HepG2 (cell line): ENCODE measurements around the gene BRMS1. TPM values are rescaled to one million over a fixed set of nuclear protein-coding genes. Genes with fewer than 3 reads are reported as not detected.
A peak's percentile ranks its signal among the peaks of the same experiment; 100 is the strongest.

ENCODE experiments used
- HMG20B ChIP-seq: conservative IDR thresholded peaks from 2 replicates; pipeline ENCODE4 v1.6.1; 2016; ENCODE audit warnings: missing genetic modification reagents, missing compliant biosample characterization
- HNRNPLL ChIP-seq: fragments of 200-400 bp; formaldehyde crosslinking; IDR thresholded peaks from 2 replicates; pipeline ENCODE4 v1.6.1; 2017; ENCODE audit warnings: mild to moderate bottlenecking, low read depth, low read length; ENCODE audit not compliant: poor library complexity, severe bottlenecking
- KAT8 ChIP-seq: IDR thresholded peaks from 2 replicates; pipeline ENCODE4 v1.6.1; 2016; ENCODE audit warnings: missing genetic modification reagents, missing compliant biosample characterization
- KLF16 ChIP-seq, 2 experiments: sonication (generic) in 1 of 2; formaldehyde crosslinking in 1 of 2; IDR thresholded peaks; 2 replicates each; pipeline versions ENCODE4 v1.6.1 to v1.8.0; 2016 to 2023; ENCODE audit warnings: missing genetic modification reagents in 2 of 2, missing compliant biosample characterization in 1 of 2
- MEIS1 ChIP-seq: sonication (generic); formaldehyde crosslinking; IDR thresholded peaks from 2 replicates; pipeline ENCODE4 v1.9.0; 2021; ENCODE audit warnings: mild to moderate bottlenecking, missing genetic modification reagents, moderate library complexity, borderline replicate concordance
- RBFOX2 ChIP-seq: fragments of 200-400 bp; formaldehyde crosslinking; IDR thresholded peaks from 2 replicates; pipeline ENCODE4 v1.6.1; 2017; ENCODE audit warnings: low read depth, mild to moderate bottlenecking, low read length
- RELA ChIP-seq: sonication (generic); formaldehyde crosslinking; IDR thresholded peaks from 2 replicates; pipeline ENCODE4 v1.4.0; 2020; ENCODE audit warnings: missing genetic modification reagents
- RFX3 ChIP-seq: IDR thresholded peaks from 2 replicates; pipeline ENCODE4 v1.6.1; 2016; ENCODE audit warnings: missing biosample characterization, missing genetic modification reagents
- SATB2 ChIP-seq: sonication (generic); formaldehyde crosslinking; IDR thresholded peaks from 2 replicates; pipeline ENCODE4 v1.5.0; 2020; ENCODE audit warnings: missing genetic modification reagents
- SMARCC2 ChIP-seq: fragments of 450-650 bp; IDR thresholded peaks from 2 replicates; pipeline ENCODE4 v1.6.1; 2017; ENCODE audit warnings: antibody characterized with exemption, mild to moderate bottlenecking
- SNRNP70 ChIP-seq: fragments of 200-400 bp; formaldehyde crosslinking; IDR thresholded peaks from 2 replicates; pipeline ENCODE4 v1.6.1; 2017; ENCODE audit warnings: mild to moderate bottlenecking, low read depth, low read length, moderate library complexity
- ZNF256 ChIP-seq: sonication (generic); formaldehyde crosslinking; conservative IDR thresholded peaks from 2 replicates; pipeline ENCODE4 v1.4.0; 2020; ENCODE audit warnings: missing genetic modification reagents
- ZNF446 ChIP-seq: sonication (generic); formaldehyde crosslinking; IDR thresholded peaks from 2 replicates; pipeline ENCODE4 v1.5.0; 2020; ENCODE audit warnings: mild to moderate bottlenecking, missing genetic modification reagents
- ZNF563 ChIP-seq: sonication (generic); formaldehyde crosslinking; IDR thresholded peaks from 2 replicates; pipeline ENCODE4 v1.8.0; 2022; ENCODE audit warnings: mild to moderate bottlenecking, moderate library complexity, missing genetic modification reagents
- ZNF670 ChIP-seq: sonication (generic); formaldehyde crosslinking; IDR thresholded peaks from 2 replicates; pipeline ENCODE4 v1.8.0; 2022; ENCODE audit warnings: mild to moderate bottlenecking, missing genetic modification reagents, borderline replicate concordance
- ZNF746 ChIP-seq: sonication (generic); formaldehyde crosslinking; IDR thresholded peaks from 2 replicates; pipeline ENCODE4 v1.8.0; 2022; ENCODE audit warnings: mild to moderate bottlenecking, missing genetic modification reagents
- ZNF775 ChIP-seq: sonication (generic); formaldehyde crosslinking; IDR thresholded peaks from 2 replicates; pipeline ENCODE4 v1.4.0; 2020; ENCODE audit warnings: missing genetic modification reagents, mild to moderate bottlenecking, moderate library complexity, borderline replicate concordance
- ZNF777 ChIP-seq: sonication (generic); formaldehyde crosslinking; IDR thresholded peaks from 2 replicates; pipeline ENCODE4 v1.4.0; 2020; ENCODE audit warnings: missing genetic modification reagents
- polyA plus RNA-seq, 8 experiments: library from polyadenylated mRNA; depleted of rRNA in 3 of 8; stranded (reverse) in 7 of 8; unstranded in 1 of 8; fragments of >200 nt; fragmentation: Illumina TruSeq in 4 of 8; extraction: Trizol in 4 of 8; gene quantifications; 2 replicates each; pipeline versions ENCODE4 v1.2.1 to v1.2.3, GENCODE V29; 2011 to 2016; ENCODE audit warnings: low read depth in 4 of 8, missing spikeins in 1 of 8, mixed read lengths in 1 of 8; ENCODE audit not compliant: insufficient read depth in 1 of 8
- total RNA-seq, 5 experiments: library from RNA; depleted of rRNA; stranded (reverse); fragments of >200 nt; fragmentation: Illumina TruSeq; extraction: Trizol; gene quantifications; 2 replicates each; pipeline ENCODE4 v1.2.3, GENCODE V29; 2016; ENCODE audit warnings: low read depth in 1 of 5
- TF ChIP-seq, protein P1 (sequence below): sonication (generic); formaldehyde crosslinking; IDR thresholded peaks from 2 replicates; pipeline ENCODE4; 2020; ENCODE audit warnings: missing genetic modification reagents, mild to moderate bottlenecking, borderline replicate concordance
- TF ChIP-seq, protein P2 (sequence below): sonication (generic); formaldehyde crosslinking; IDR thresholded peaks from 2 replicates; pipeline ENCODE4 v1.5.1; 2020; ENCODE audit warnings: missing genetic modification reagents, mild to moderate bottlenecking, borderline replicate concordance
- TF ChIP-seq, protein P3 (sequence below): sonication (generic); formaldehyde crosslinking; IDR thresholded peaks from 2 replicates; pipeline ENCODE4 v1.5.1; 2020; ENCODE audit warnings: missing genetic modification reagents, mild to moderate bottlenecking, borderline replicate concordance
- TF ChIP-seq, protein P4 (sequence below): IDR thresholded peaks from 2 replicates; pipeline ENCODE4 v1.6.1; 2012; ENCODE audit warnings: inconsistent platforms
- TF ChIP-seq, protein P5 (sequence below): IDR thresholded peaks from 2 replicates; pipeline ENCODE4 v1.6.1; 2016; ENCODE audit warnings: mild to moderate bottlenecking, missing biosample characterization, missing genetic modification reagents

The BRMS1 gene
- total and polyA plus RNA-seq, 2 of the 13 experiments (the other 11 are each of a cell fraction or from before 2014, with no cell fraction given), result 15.8 to 55.7 TPM

DNA sequence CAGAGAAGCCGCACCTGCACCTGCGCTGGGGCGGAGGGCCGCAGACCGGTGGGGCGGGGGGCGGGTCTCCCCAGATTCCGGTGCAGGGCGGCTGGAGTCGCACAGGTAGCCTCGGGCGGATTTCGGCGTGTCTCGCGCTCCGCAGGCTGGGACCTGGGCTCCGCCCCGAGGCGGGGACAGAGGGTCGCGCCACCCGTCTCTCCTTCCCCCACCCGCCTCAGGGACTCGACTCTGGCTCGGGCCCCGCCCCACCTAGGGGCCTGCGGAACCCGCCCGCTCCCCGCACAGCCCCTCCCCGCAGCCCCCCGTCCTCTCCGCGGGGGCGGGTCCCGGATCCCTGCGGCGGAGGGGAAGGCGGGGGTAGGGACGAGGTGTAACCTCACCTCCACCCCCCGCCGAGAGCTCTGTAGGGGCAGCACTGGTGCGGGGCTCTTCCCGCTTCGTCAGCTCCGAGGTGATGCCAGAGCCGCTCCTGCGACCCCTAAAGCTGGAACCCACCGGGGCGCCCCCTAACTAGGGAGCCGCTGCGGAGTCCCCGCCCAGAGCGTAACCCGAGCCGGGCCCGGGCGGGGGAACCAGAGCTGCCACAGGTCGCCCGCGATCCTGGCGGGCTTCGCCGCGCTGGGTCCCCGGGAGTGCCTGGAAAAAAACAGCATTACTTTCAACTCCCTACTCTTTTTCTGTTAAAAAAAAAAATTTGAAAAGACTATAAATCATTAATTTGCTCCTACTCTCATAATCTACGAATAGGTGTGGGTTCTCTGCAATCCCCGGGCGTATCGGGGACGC, 26.9 kb upstream of the BRMS1 start, which contains the start of gene SLC29A2 (continued):
- no peak for TF ChIP-seq ZNF777 (CRISPR knock-in tag)
- TF ChIP-seq MEIS1, result no peak
- TF ChIP-seq, protein P1, sequence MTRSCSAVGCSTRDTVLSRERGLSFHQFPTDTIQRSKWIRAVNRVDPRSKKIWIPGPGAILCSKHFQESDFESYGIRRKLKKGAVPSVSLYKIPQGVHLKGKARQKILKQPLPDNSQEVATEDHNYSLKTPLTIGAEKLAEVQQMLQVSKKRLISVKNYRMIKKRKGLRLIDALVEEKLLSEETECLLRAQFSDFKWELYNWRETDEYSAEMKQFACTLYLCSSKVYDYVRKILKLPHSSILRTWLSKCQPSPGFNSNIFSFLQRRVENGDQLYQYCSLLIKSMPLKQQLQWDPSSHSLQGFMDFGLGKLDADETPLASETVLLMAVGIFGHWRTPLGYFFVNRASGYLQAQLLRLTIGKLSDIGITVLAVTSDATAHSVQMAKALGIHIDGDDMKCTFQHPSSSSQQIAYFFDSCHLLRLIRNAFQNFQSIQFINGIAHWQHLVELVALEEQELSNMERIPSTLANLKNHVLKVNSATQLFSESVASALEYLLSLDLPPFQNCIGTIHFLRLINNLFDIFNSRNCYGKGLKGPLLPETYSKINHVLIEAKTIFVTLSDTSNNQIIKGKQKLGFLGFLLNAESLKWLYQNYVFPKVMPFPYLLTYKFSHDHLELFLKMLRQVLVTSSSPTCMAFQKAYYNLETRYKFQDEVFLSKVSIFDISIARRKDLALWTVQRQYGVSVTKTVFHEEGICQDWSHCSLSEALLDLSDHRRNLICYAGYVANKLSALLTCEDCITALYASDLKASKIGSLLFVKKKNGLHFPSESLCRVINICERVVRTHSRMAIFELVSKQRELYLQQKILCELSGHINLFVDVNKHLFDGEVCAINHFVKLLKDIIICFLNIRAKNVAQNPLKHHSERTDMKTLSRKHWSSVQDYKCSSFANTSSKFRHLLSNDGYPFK, result no peak
- no peak for TF ChIP-seq SNRNP70
- TF ChIP-seq ZNF563, result peak; percentile 54; the same call in 1 of the 2 replicates
- TF ChIP-seq RBFOX2, result peak; percentile 54
- no peak for TF ChIP-seq ZNF670 (CRISPR knock-in tag)
- TF ChIP-seq HNRNPLL, result peak; percentile 86
- TF ChIP-seq RFX3 (CRISPR knock-in tag), result no peak
- no peak for TF ChIP-seq SATB2 (CRISPR knock-in tag)
- TF ChIP-seq, protein P2, sequence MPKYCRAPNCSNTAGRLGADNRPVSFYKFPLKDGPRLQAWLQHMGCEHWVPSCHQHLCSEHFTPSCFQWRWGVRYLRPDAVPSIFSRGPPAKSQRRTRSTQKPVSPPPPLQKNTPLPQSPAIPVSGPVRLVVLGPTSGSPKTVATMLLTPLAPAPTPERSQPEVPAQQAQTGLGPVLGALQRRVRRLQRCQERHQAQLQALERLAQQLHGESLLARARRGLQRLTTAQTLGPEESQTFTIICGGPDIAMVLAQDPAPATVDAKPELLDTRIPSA (CRISPR knock-in tag), result no peak
- TF ChIP-seq RELA (CRISPR knock-in tag), result no peak
- TF ChIP-seq HMG20B (CRISPR knock-in tag), result no peak
- TF ChIP-seq SMARCC2, result no peak
- TF ChIP-seq ZNF775 (CRISPR knock-in tag), result no peak
- TF ChIP-seq ZNF256 (CRISPR knock-in tag), result no peak
- TF ChIP-seq, protein P3, sequence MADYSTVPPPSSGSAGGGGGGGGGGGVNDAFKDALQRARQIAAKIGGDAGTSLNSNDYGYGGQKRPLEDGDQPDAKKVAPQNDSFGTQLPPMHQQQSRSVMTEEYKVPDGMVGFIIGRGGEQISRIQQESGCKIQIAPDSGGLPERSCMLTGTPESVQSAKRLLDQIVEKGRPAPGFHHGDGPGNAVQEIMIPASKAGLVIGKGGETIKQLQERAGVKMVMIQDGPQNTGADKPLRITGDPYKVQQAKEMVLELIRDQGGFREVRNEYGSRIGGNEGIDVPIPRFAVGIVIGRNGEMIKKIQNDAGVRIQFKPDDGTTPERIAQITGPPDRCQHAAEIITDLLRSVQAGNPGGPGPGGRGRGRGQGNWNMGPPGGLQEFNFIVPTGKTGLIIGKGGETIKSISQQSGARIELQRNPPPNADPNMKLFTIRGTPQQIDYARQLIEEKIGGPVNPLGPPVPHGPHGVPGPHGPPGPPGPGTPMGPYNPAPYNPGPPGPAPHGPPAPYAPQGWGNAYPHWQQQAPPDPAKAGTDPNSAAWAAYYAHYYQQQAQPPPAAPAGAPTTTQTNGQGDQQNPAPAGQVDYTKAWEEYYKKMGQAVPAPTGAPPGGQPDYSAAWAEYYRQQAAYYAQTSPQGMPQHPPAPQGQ, result no peak
- TF ChIP-seq ZNF746 (CRISPR knock-in tag), result peak; percentile 35; the same call in 1 of the 2 replicates
- TF ChIP-seq ZNF446 (CRISPR knock-in tag), result no peak
- TF ChIP-seq KLF16 (CRISPR knock-in tag; IDR thresholded peaks at IDR 0.05), result peak in 1 of 2 experiments; percentile 43; a peak in 1 of 4 replicates
- TF ChIP-seq, protein P4, sequence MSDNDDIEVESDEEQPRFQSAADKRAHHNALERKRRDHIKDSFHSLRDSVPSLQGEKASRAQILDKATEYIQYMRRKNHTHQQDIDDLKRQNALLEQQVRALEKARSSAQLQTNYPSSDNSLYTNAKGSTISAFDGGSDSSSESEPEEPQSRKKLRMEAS, result no peak
- TF ChIP-seq, protein P5, sequence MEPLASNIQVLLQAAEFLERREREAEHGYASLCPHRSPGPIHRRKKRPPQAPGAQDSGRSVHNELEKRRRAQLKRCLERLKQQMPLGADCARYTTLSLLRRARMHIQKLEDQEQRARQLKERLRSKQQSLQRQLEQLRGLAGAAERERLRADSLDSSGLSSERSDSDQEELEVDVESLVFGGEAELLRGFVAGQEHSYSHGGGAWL (CRISPR knock-in tag), result peak; percentile 14; the same call in 1 of the 2 replicates
- peak; percentile 44; the same call in 1 of the 2 replicates for TF ChIP-seq KAT8
